Measurements from ENCODE around the gene KCNJ16.

- TF ChIP-seq CTCF (IDR thresholded peaks at IDR 0.05) (no peak), POLR2AphosphoS5 (IDR thresholded peaks at IDR 0.05) (no peak), POLR2A (IDR thresholded peaks at IDR 0.05) (no peak)
These were observed 18.1 kb downstream of the KCNJ16 start for GRCh38 chr17:70093163-70093562.
